Measurements from ENCODE around the gene TARS2. TPM values are rescaled to one million over a fixed set of nuclear protein-coding genes. Genes with fewer than 3 reads are reported as not detected.

Gene TARS2
- total and polyA plus RNA-seq, 2 of the 13 experiments (the other 11 are each of a cell fraction or from before 2014, with no cell fraction given): 21.3 to 22.8 TPM

GRCh38 chr1:150516050-150516591, 28.9 kb downstream of the TARS2 start:
- POLR2A ChIA-PET: interaction anchor here (0.7 to 3.3 kb wide), 26 partner anchors 10 to 490 kb away, joined by 3 to 78 read pairs (median 4); partner anchors contain the start of genes ADAMTSL4, GOLPH3L, RPRD2 and TARS2
- peaks cover 32% of the 10 kb centered on the region for H3K4me1 ChIP-seq (ENCODE audit: insufficient read depth, low read length)
- no peak for FAIRE-seq
- CTCF ChIA-PET (ENCODE audit: low intra/inter-chr PET ratio, low total read pairs): interaction anchor here (1.2 kb wide), 1 partner anchor 52 kb away, joined by 5 read pairs; no protein-coding TSS in a partner anchor
- H3K9me3 ChIP-seq (ENCODE audit: low read length): no peaks in the 10 kb centered on the region
- H3K4me2 ChIP-seq (ENCODE audit: low read depth, low read length): peak overlapping the region; percentile 85
- H3K9ac ChIP-seq (ENCODE audit: insufficient read depth, low read depth, low read length): peak overlapping the region; percentile 81
- H3K27ac ChIP-seq (ENCODE audit: extremely low read length, insufficient read depth, low read length): peak overlapping the region; percentile 66
- intact Hi-C loops (cut with micrococcal nuclease; ENCODE audit: unreplicated experiment) (no loop called here), in situ Hi-C loops (cut with HindIII; ENCODE audit: extremely low pct_ligation_motif_present, low pct_unique_long_range_greater_than_20kb) (no loop called here)
- DNase-seq (ENCODE audit: low spot score): no peak
- H2AFZ ChIP-seq (ENCODE audit: low read length): peak overlapping the region; percentile 77
- no peaks in the 10 kb centered on the region for H3K79me2 ChIP-seq (ENCODE audit: insufficient read depth, low read length)
- no peaks in the 10 kb centered on the region for H4K20me1 ChIP-seq (ENCODE audit: insufficient read depth, low read length)
- H3K4me3 ChIP-seq (replicated peaks in 1 of 3; ENCODE audit: insufficient read depth in 1 of 3, low read depth in 2 of 3, low read length in 3 of 3): peak overlapping the region; percentile 73 to 84 (median 80)
- no peaks in the 10 kb centered on the region for H3K36me3 ChIP-seq (replicated peaks in 1 of 2; ENCODE audit: control insufficient read depth in 1 of 2, insufficient read depth in 2 of 2, low read length in 2 of 2)
- peak; percentile 45 for ATAC-seq
- 3% methylated on average over 19 of the region's 19 CpGs for WGBS (ENCODE audit: low lambda C conversion rate)
- no peaks in the 10 kb centered on the region; a peak in 1 of 5 replicates for H3K27me3 ChIP-seq (ENCODE audit: control insufficient read depth in 1 of 2, insufficient read depth in 2 of 2, low read length in 2 of 2)
- BruUV-seq (replicated peaks): TSS peak; percentile 55
- TF ChIP-seq ZBTB43 (CRISPR knock-in tag; conservative IDR thresholded peaks at IDR 0.05): no peak
- TF ChIP-seq ZNF160 (CRISPR knock-in tag; IDR thresholded peaks at IDR 0.05): no peak
- 0 out of 2 replicates have a peak, but pooled peaks have one; percentile 50 for TF ChIP-seq ZNF232 (CRISPR knock-in tag; IDR thresholded peaks at IDR 0.05; ENCODE audit: borderline replicate concordance)
- TF ChIP-seq ZFP1 (CRISPR knock-in tag; IDR thresholded peaks at IDR 0.05): no peak
- no peak for TF ChIP-seq ZFAT (CRISPR knock-in tag; conservative IDR thresholded peaks at IDR 0.05)
- TF ChIP-seq TARDBP (CRISPR knock-in tag; IDR thresholded peaks at IDR 0.05): no peak
- TF ChIP-seq ZNF101 (CRISPR knock-in tag; IDR thresholded peaks at IDR 0.05; ENCODE audit: borderline replicate concordance, low read depth): no peak
- TF ChIP-seq GATA4 (IDR thresholded peaks at IDR 0.05; ENCODE audit: borderline replicate concordance, low read depth): no peak
- no peak for TF ChIP-seq ZNF891 (CRISPR knock-in tag; IDR thresholded peaks at IDR 0.05)
- TF ChIP-seq SSRP1 (CRISPR knock-in tag; IDR thresholded peaks at IDR 0.05): no peak
- TF ChIP-seq HOXA5 (CRISPR knock-in tag; IDR thresholded peaks at IDR 0.05): no peak
- no peak for TF ChIP-seq ZNF24 (IDR thresholded peaks at IDR 0.05)
- TF ChIP-seq ZSCAN20 (CRISPR knock-in tag; IDR thresholded peaks at IDR 0.05; ENCODE audit: borderline replicate concordance): no peak
- TF ChIP-seq POLR2AphosphoS2 (IDR thresholded peaks at IDR 0.05; ENCODE audit: low read depth, low read length): no peak
- no peak for TF ChIP-seq ZNF513 (CRISPR knock-in tag; conservative IDR thresholded peaks at IDR 0.05)
- TF ChIP-seq CBFB (CRISPR knock-in tag; IDR thresholded peaks at IDR 0.05): no peak
- TF ChIP-seq, protein P1, sequence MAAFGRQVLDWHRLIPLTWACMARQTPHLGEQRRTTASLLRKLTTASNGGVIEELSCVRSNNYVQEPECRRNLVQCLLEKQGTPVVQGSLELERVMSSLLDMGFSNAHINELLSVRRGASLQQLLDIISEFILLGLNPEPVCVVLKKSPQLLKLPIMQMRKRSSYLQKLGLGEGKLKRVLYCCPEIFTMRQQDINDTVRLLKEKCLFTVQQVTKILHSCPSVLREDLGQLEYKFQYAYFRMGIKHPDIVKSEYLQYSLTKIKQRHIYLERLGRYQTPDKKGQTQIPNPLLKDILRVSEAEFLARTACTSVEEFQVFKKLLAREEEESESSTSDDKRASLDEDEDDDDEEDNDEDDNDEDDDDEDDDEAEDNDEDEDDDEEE (CRISPR knock-in tag; IDR thresholded peaks at IDR 0.05): no peak
- TF ChIP-seq ZNF441 (CRISPR knock-in tag; IDR thresholded peaks at IDR 0.05; ENCODE audit: borderline replicate concordance): no peak
- no peak for TF ChIP-seq HMG20A (CRISPR knock-in tag; IDR thresholded peaks at IDR 0.05; ENCODE audit: borderline replicate concordance)
- 0 out of 2 replicates have a peak, but pooled peaks have one; percentile 1 for TF ChIP-seq ZBTB42 (CRISPR knock-in tag; IDR thresholded peaks at IDR 0.05)
- TF ChIP-seq SMARCE1 (IDR thresholded peaks at IDR 0.05; ENCODE audit: borderline replicate concordance): no peak
- TF ChIP-seq, protein P2, sequence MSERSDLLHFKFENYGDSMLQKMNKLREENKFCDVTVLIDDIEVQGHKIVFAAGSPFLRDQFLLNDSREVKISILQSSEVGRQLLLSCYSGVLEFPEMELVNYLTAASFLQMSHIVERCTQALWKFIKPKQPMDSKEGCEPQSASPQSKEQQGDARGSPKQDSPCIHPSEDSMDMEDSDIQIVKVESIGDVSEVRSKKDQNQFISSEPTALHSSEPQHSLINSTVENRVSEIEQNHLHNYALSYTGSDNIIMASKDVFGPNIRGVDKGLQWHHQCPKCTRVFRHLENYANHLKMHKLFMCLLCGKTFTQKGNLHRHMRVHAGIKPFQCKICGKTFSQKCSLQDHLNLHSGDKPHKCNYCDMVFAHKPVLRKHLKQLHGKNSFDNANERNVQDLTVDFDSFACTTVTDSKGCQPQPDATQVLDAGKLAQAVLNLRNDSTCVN (CRISPR knock-in tag; IDR thresholded peaks at IDR 0.05; ENCODE audit: borderline replicate concordance): no peak
